Activated CD4-positive, alpha-beta T cell treated with anti-CD3 and anti-CD28 coated beads for 48 hours (primary cell): ENCODE data around the gene SNAP23.

Source experiments
- DNase-seq: peaks from one replicate; pipeline ENCODE4 v3.0.0-alpha.2; 2020

The SNAP23 gene

GRCh38 chr15:42575188-42576039 is 80.0 kb downstream of the SNAP23 start, which contains the start of gene STARD9:
STARD9 (plus strand) TSS chr15:42575606; CDS start chr15:42575716, 110 bp downstream.
- DNase-seq = peak; percentile 97

GRCh38 chr15:42576040-42576594 is 80.7 kb downstream of the SNAP23 start:
- no peak for DNase-seq

GRCh38 chr15:42576776-42577175 is 81.3 kb downstream of the SNAP23 start:
- no peak for DNase-seq

GRCh38 chr15:42577514-42578031 is 82.1 kb downstream of the SNAP23 start:
- no peak for DNase-seq

- DNase-seq = no peak
Measured at GRCh38 chr15:42578984-42579537, 83.6 kb downstream of the SNAP23 start.

GRCh38 chr15:42581272-42581730 is 85.9 kb downstream of the SNAP23 start:
- peak; percentile 83 for DNase-seq
